Activated naive CD4-positive, alpha-beta T cell treated with anti-CD3 and anti-CD28 coated beads, Interleukin-2, amount 10 ng/mL, durations not matched to agents 7 days and 5 days (primary cell): ENCODE measurements around the gene INS.

Experiments used
- CTCF ChIA-PET: fragments of 350-600 bp; sonication (Branson Sonifier 250); formaldehyde crosslinking; loops from one replicate; lab custom pipeline; 2021; ENCODE audit warnings: antibody characterized with exemption; lab: Charles Lee
- DNase-seq: peaks from one replicate; pipeline ENCODE4 v3.0.0-alpha.2; 2020
- H3K27ac Mint-ChIP-seq: one replicate; pipeline ENCODE4 v1.8.0; 2021; ENCODE audit warnings: mild to moderate bottlenecking, moderate library complexity, mixed read lengths
- H3K27me3 Mint-ChIP-seq: one replicate; pipeline ENCODE4 v1.8.0; 2021; ENCODE audit warnings: mild to moderate bottlenecking, mixed read lengths
- H3K36me3 Mint-ChIP-seq: one replicate; pipeline ENCODE4 v1.8.0; 2021; ENCODE audit warnings: mixed read lengths
- H3K4me1 Mint-ChIP-seq: one replicate; pipeline ENCODE4 v1.8.0; 2021; ENCODE audit warnings: mixed read lengths
- H3K4me3 Mint-ChIP-seq: one replicate; pipeline ENCODE4 v1.8.0; 2021; ENCODE audit warnings: mild to moderate bottlenecking, moderate library complexity, mixed read lengths
- H3K9me3 Mint-ChIP-seq: one replicate; pipeline ENCODE4 v1.8.0; 2021; ENCODE audit warnings: mixed read lengths

Gene INS

GRCh38 chr11:2157294-2158040, 3.5 kb downstream of the INS start:
- Mint-ChIP-seq H3K9me3 (no peaks in the 10 kb centered on the region), H3K27me3 (peaks cover 16% of the 10 kb centered on the region), H3K36me3 (no peaks in the 10 kb centered on the region), H3K27ac (no peak overlapping the region), H3K4me1 (no peaks in the 10 kb centered on the region), H3K4me3 (no peak overlapping the region)
- CTCF ChIA-PET = interaction anchor here (0.9 to 13.4 kb wide), 6 partner anchors 9 to 505 kb away, joined by 3 to 333 read pairs (median 4); no protein-coding TSS in a partner anchor
- DNase-seq = no peak

GRCh38 chr11:2156416-2157182, 4.4 kb downstream of the INS start:
- Mint-ChIP-seq H3K27me3 (peaks cover 18% of the 10 kb centered on the region), H3K4me1 (peaks cover 3% of the 10 kb centered on the region), H3K9me3 (no peaks in the 10 kb centered on the region), H3K27ac (no peak overlapping the region), H3K4me3 (no peak overlapping the region), H3K36me3 (no peaks in the 10 kb centered on the region)
- CTCF ChIA-PET = interaction anchor here (0.9 to 13.4 kb wide), 10 partner anchors 10 to 504 kb away, joined by 3 to 333 read pairs (median 3); no protein-coding TSS in a partner anchor
- DNase-seq = peak; percentile 75

- H3K27me3 Mint-ChIP-seq = peaks cover 28% of the 10 kb centered on the region
- no peak overlapping the region for H3K4me3 Mint-ChIP-seq
- CTCF ChIA-PET = interaction anchor here (1.0 to 13.4 kb wide), 5 partner anchors 14 to 462 kb away, joined by 3 to 333 read pairs (median 3); no protein-coding TSS in a partner anchor
- H3K9me3 Mint-ChIP-seq = no peaks in the 10 kb centered on the region
- no peak for DNase-seq
- no peak overlapping the region for H3K27ac Mint-ChIP-seq
- peaks cover 6% of the 10 kb centered on the region for H3K4me1 Mint-ChIP-seq
- no peaks in the 10 kb centered on the region for H3K36me3 Mint-ChIP-seq
Observed at GRCh38 chr11:2155511-2155910, 5.5 kb downstream of the INS start.

- Mint-ChIP-seq H3K9me3 (no peaks in the 10 kb centered on the region), H3K27me3 (peaks cover 31% of the 10 kb centered on the region), H3K27ac (no peak overlapping the region), H3K36me3 (no peaks in the 10 kb centered on the region), H3K4me3 (no peak overlapping the region), H3K4me1 (peaks cover 6% of the 10 kb centered on the region)
- DNase-seq = no peak
- CTCF ChIA-PET = interaction anchor here (1.0 to 13.4 kb wide), 9 partner anchors 13 to 322 kb away, joined by 3 to 333 read pairs (median 3); no protein-coding TSS in a partner anchor
Observed at GRCh38 chr11:2154889-2155288, 6.1 kb downstream of the INS start.

- CTCF ChIA-PET = interaction anchor here (0.8 to 13.4 kb wide), 13 partner anchors 10 to 501 kb away, joined by 3 to 333 read pairs (median 3); no protein-coding TSS in a partner anchor
- peaks cover 38% of the 10 kb centered on the region for H3K27me3 Mint-ChIP-seq
- no peak overlapping the region for H3K27ac Mint-ChIP-seq
- DNase-seq = no peak
- no peak overlapping the region for H3K4me3 Mint-ChIP-seq
- no peaks in the 10 kb centered on the region for H3K36me3 Mint-ChIP-seq
- H3K9me3 Mint-ChIP-seq = no peaks in the 10 kb centered on the region
- peaks cover 6% of the 10 kb centered on the region for H3K4me1 Mint-ChIP-seq
Observed at GRCh38 chr11:2154195-2154585, 6.8 kb downstream of the INS start.

- Mint-ChIP-seq H3K9me3 (no peaks in the 10 kb centered on the region), H3K27me3 (peaks cover 43% of the 10 kb centered on the region), H3K4me1 (peaks cover 6% of the 10 kb centered on the region), H3K4me3 (no peak overlapping the region), H3K27ac (no peak overlapping the region), H3K36me3 (no peaks in the 10 kb centered on the region)
- CTCF ChIA-PET = interaction anchor here (0.8 to 13.4 kb wide), 14 partner anchors 9 to 500 kb away, joined by 3 to 333 read pairs (median 3); partner anchors contain the start of gene SYT8
- DNase-seq = no peak
Observed at GRCh38 chr11:2153581-2154194, 7.3 kb downstream of the INS start.

GRCh38 chr11:2151500-2152257, 9.3 kb downstream of the INS start:
- Mint-ChIP-seq H3K27me3 (peaks cover 63% of the 10 kb centered on the region), H3K4me3 (no peak overlapping the region), H3K9me3 (no peaks in the 10 kb centered on the region), H3K36me3 (no peaks in the 10 kb centered on the region), H3K4me1 (peaks cover 6% of the 10 kb centered on the region), H3K27ac (no peak overlapping the region)
- CTCF ChIA-PET = interaction anchor here (0.6 to 13.4 kb wide), 34 partner anchors 10 to 499 kb away, joined by 3 to 333 read pairs (median 4); partner anchors contain the start of genes MRPL23, SYT8 and TNNI2
- peak; percentile 87 for DNase-seq

- peaks cover 79% of the 10 kb centered on the region for H3K27me3 Mint-ChIP-seq
- no peak overlapping the region for H3K4me3 Mint-ChIP-seq
- CTCF ChIA-PET = interaction anchor here (0.6 to 13.4 kb wide), 19 partner anchors 9 to 497 kb away, joined by 3 to 333 read pairs (median 6); partner anchors contain the start of genes MRPL23, SYT8 and TNNI2
- peaks cover 6% of the 10 kb centered on the region for H3K4me1 Mint-ChIP-seq
- no peak overlapping the region for H3K27ac Mint-ChIP-seq
- no peaks in the 10 kb centered on the region for H3K36me3 Mint-ChIP-seq
- no peak for DNase-seq
- H3K9me3 Mint-ChIP-seq = no peaks in the 10 kb centered on the region
Observed at GRCh38 chr11:2149864-2150847, 10.9 kb downstream of the INS start.

- H3K4me1 Mint-ChIP-seq = peaks cover 6% of the 10 kb centered on the region
- no peaks in the 10 kb centered on the region for H3K36me3 Mint-ChIP-seq
- no peak for DNase-seq
- no peak overlapping the region for H3K4me3 Mint-ChIP-seq
- no peak overlapping the region for H3K27ac Mint-ChIP-seq
- CTCF ChIA-PET = interaction anchor here (0.6 to 13.4 kb wide), 9 partner anchors 8 to 316 kb away, joined by 3 to 333 read pairs (median 9); partner anchors contain the start of genes MRPL23 and SYT8
- no peaks in the 10 kb centered on the region for H3K9me3 Mint-ChIP-seq
- H3K27me3 Mint-ChIP-seq = peaks cover 86% of the 10 kb centered on the region
Observed at GRCh38 chr11:2149460-2149859, 11.5 kb downstream of the INS start.

- CTCF ChIA-PET = interaction anchor here (1.5 to 13.4 kb wide), 5 partner anchors 112 to 454 kb away, joined by 3 to 333 read pairs (median 32); partner anchors contain the start of gene SYT8
- no peak overlapping the region for H3K27ac Mint-ChIP-seq
- H3K4me1 Mint-ChIP-seq = peaks cover 6% of the 10 kb centered on the region
- no peak for DNase-seq
- peaks cover 88% of the 10 kb centered on the region for H3K27me3 Mint-ChIP-seq
- H3K4me3 Mint-ChIP-seq = no peak overlapping the region
- no peaks in the 10 kb centered on the region for H3K9me3 Mint-ChIP-seq
- H3K36me3 Mint-ChIP-seq = no peaks in the 10 kb centered on the region
Observed at GRCh38 chr11:2148595-2148994, 12.4 kb downstream of the INS start.

GRCh38 chr11:2147391-2147790, 13.6 kb downstream of the INS start:
- no peak overlapping the region for H3K27ac Mint-ChIP-seq
- no peak overlapping the region for H3K4me3 Mint-ChIP-seq
- CTCF ChIA-PET = interaction anchor here (0.6 to 13.4 kb wide), 3 partner anchors 105 to 453 kb away, joined by 3 to 333 read pairs (median 5); no protein-coding TSS in a partner anchor
- H3K4me1 Mint-ChIP-seq = peaks cover 10% of the 10 kb centered on the region
- peaks cover 93% of the 10 kb centered on the region for H3K27me3 Mint-ChIP-seq
- no peaks in the 10 kb centered on the region for H3K9me3 Mint-ChIP-seq
- H3K36me3 Mint-ChIP-seq = no peaks in the 10 kb centered on the region
- no peak for DNase-seq

GRCh38 chr11:2146051-2146450, 15.0 kb downstream of the INS start:
- H3K9me3 Mint-ChIP-seq = no peaks in the 10 kb centered on the region
- no peak for DNase-seq
- no peaks in the 10 kb centered on the region for H3K36me3 Mint-ChIP-seq
- H3K27ac Mint-ChIP-seq = no peak overlapping the region
- H3K4me1 Mint-ChIP-seq = peaks cover 5% of the 10 kb centered on the region
- CTCF ChIA-PET = interaction anchor here (13.4 kb wide), 1 partner anchor 109 kb away, joined by 333 read pairs; no protein-coding TSS in a partner anchor
- no peak overlapping the region for H3K4me3 Mint-ChIP-seq
- peaks cover 100% of the 10 kb centered on the region for H3K27me3 Mint-ChIP-seq
